ENCODE results near the gene ADSS2. TPM values are rescaled to one million over a fixed set of nuclear protein-coding genes. Genes with fewer than 3 reads are reported as not detected.

ADSS2 gene
- total and polyA plus RNA-seq, 2 experiments from 2014 or later, result 55.1 to 101 TPM

GRCh38 chr1:244456586-244456985, 4.9 kb upstream of the ADSS2 start:
- H3K9me2 ChIP-seq (ENCODE audit: insufficient read depth), result no peaks in the 10 kb centered on the region
- H4K20me1 ChIP-seq (replicated peaks; ENCODE audit: insufficient read depth), result no peaks in the 10 kb centered on the region
- no peak overlapping the region for H3K4me3 ChIP-seq
- H3F3A ChIP-seq (replicated peaks; ENCODE audit: low read depth), result 0 out of 2 replicates have a peak, but pooled peaks cover 4% of the 10 kb centered on the region
- Mint-ChIP-seq H3K4me1 (peaks cover 40% of the 10 kb centered on the region), H3K9me3 (peaks cover 27% of the 10 kb centered on the region; the same call in 2 of the 3 replicates), H3K27ac (0 out of 2 replicates have a peak overlapping the region, but pooled peaks have one; percentile 14), H3K4me3 (no peak overlapping the region), H3K36me3 (ENCODE audit: low read depth) (peaks cover 29% of the 10 kb centered on the region; the same call in 2 of the 3 replicates), H3K27me3 (ENCODE audit: insufficient read depth, low read depth, poor library complexity) (peaks cover 5% of the 10 kb centered on the region)
- no peak overlapping the region for H3K27ac ChIP-seq (ENCODE audit: low read depth)
- peaks cover 31% of the 10 kb centered on the region for H3K4me1 ChIP-seq (ENCODE audit: insufficient read depth)
- no peak overlapping the region for H2AFZ ChIP-seq
- TF ChIP-seq STAT1 (IDR thresholded peaks at IDR 0.05; ENCODE audit: unreplicated experiment), result no peak
- TF ChIP-seq ETS1 (IDR thresholded peaks at IDR 0.05), result no peak
- TF ChIP-seq ZNF331 (CRISPR knock-in tag; IDR thresholded peaks at IDR 0.05; ENCODE audit: low read depth), result no peak
- no peak for TF ChIP-seq NANOG (IDR thresholded peaks at IDR 0.05; ENCODE audit: borderline replicate concordance)
- TF ChIP-seq CREB1 (CRISPR knock-in tag; IDR thresholded peaks at IDR 0.05; ENCODE audit: low read depth), result no peak
- no peak for TF ChIP-seq POLR2AphosphoS5 (IDR thresholded peaks at IDR 0.05; ENCODE audit: low read depth)
- TF ChIP-seq EZH2 (IDR thresholded peaks at IDR 0.05; ENCODE audit: low read depth, unreplicated experiment), result no peak
- no peak for TF ChIP-seq ZNF114 (CRISPR knock-in tag; IDR thresholded peaks at IDR 0.05)
- TF ChIP-seq CTCF (conservative IDR thresholded peaks at IDR 0.05; ENCODE audit: low read depth in 2 of 2), result no peak
- TF ChIP-seq, protein P1, sequence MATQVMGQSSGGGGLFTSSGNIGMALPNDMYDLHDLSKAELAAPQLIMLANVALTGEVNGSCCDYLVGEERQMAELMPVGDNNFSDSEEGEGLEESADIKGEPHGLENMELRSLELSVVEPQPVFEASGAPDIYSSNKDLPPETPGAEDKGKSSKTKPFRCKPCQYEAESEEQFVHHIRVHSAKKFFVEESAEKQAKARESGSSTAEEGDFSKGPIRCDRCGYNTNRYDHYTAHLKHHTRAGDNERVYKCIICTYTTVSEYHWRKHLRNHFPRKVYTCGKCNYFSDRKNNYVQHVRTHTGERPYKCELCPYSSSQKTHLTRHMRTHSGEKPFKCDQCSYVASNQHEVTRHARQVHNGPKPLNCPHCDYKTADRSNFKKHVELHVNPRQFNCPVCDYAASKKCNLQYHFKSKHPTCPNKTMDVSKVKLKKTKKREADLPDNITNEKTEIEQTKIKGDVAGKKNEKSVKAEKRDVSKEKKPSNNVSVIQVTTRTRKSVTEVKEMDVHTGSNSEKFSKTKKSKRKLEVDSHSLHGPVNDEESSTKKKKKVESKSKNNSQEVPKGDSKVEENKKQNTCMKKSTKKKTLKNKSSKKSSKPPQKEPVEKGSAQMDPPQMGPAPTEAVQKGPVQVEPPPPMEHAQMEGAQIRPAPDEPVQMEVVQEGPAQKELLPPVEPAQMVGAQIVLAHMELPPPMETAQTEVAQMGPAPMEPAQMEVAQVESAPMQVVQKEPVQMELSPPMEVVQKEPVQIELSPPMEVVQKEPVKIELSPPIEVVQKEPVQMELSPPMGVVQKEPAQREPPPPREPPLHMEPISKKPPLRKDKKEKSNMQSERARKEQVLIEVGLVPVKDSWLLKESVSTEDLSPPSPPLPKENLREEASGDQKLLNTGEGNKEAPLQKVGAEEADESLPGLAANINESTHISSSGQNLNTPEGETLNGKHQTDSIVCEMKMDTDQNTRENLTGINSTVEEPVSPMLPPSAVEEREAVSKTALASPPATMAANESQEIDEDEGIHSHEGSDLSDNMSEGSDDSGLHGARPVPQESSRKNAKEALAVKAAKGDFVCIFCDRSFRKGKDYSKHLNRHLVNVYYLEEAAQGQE (IDR thresholded peaks at IDR 0.05; ENCODE audit: unreplicated experiment), result no peak
- TF ChIP-seq EZH2phosphoT487 (IDR thresholded peaks at IDR 0.05; ENCODE audit: unreplicated experiment), result no peak
- TF ChIP-seq ZNF462 (CRISPR knock-in tag; IDR thresholded peaks at IDR 0.05), result no peak
- no peak for TF ChIP-seq JUNB (IDR thresholded peaks at IDR 0.05; ENCODE audit: unreplicated experiment)
- DNase-seq (ENCODE audit: low spot score), result no peak
- no peaks in the 10 kb centered on the region for H3K36me3 ChIP-seq (ENCODE audit: insufficient read depth)
- no peaks in the 10 kb centered on the region for H3K79me2 ChIP-seq (replicated peaks; ENCODE audit: insufficient read depth)
- no peak overlapping the region for H3K4me2 ChIP-seq
- H3K27me3 ChIP-seq (ENCODE audit: insufficient read depth), result no peaks in the 10 kb centered on the region
- ATAC-seq, result no peak

Data from GM23338 (cell line).